IPS-18c (cell line): ENCODE data around the gene C11orf98.
"Not testable (repeated sequence)": the region's sequence is repeated elsewhere in the genome, so short reads cannot be mapped to it uniquely, and the experiment has no call there.

Source experiments
- H3K4me3 ChIP-seq: 2 replicates; pipeline ENCODE4 v1.7.0; 2013; ENCODE audit warnings: low read depth, mild to moderate bottlenecking, low read length, moderate library complexity; ENCODE audit not compliant: insufficient read depth
- H3K9me3 ChIP-seq: one replicate; pipeline ENCODE4 v1.6.1; 2013; ENCODE audit warnings: mild to moderate bottlenecking, low read length, moderate library complexity; ENCODE audit not compliant: control insufficient read depth, insufficient read depth

The C11orf98 gene

DNA sequence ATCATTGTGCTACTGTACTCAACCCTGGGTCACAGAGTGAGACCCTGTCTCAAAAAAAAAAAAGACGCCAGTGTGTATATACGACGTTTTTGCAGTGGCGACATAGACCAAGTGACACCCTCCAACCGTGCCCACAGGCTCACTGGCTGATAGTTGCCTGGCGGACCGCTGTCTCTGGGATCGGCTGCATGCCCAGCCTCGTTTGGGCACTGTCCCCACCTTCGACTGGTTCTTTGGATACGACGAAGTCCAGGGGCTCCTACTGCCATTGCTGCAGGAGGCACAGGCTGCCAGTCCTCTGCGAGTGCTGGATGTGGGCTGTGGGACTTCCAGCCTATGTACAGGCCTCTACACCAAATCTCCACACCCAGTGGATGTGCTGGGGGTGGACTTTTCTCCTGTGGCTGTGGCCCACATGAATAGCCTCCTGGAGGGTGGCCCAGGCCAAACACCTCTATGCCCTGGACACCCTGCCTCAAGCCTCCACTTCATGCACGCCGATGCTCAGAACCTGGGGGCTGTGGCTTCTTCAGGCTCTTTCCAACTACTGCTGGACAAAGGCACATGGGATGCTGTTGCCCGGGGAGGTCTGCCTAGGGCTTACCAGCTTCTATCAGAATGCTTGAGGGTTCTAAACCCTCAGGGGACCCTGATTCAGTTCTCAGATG lies 1.4 kb upstream of the C11orf98 start:
- Histone ChIP-seq H3K4me3 (peak overlapping the region; percentile 100), H3K9me3 (no peaks in the 10 kb centered on the region)

- H3K4me3 ChIP-seq = peak overlapping the region; percentile 100
- H3K9me3 ChIP-seq = no peaks in the 10 kb centered on the region
These were observed 719 bp upstream of the C11orf98 start for GRCh38 chr11:62665599-62666258.

DNA sequence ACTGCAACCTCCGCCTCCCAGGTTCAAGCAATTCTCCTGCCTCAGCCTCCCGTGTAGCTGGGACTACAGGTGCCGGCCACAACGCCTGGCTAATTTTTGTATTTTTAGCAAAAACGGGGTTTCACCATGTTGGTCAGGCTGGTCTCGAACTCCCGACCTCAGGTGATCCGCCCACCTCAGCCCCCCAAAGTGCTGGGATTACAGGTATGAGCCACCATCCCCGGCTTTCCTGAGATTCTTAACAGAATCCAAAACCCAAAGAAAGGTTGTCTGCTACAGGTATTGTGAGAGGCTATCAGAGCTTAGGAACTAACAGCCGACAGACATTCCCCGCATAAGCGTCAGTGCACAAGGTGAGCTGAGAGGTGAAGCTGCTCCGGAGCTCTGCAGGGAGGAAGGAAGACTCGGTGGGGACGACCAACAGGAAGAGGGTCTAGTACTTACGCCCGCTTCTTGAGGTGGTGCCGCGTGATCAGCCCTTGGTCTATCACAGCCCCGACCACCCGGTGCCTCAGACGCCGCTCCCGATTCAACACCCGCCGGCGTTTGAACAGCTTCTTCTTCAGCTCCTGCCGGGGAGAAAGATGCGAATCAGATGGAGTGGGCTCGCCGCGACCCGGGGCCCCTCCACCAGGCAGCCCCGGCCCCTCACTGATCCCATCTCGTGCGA lies 470 bp downstream of the C11orf98 start:
- H3K4me3 ChIP-seq = peak overlapping the region; percentile 100
- no peaks in the 10 kb centered on the region for H3K9me3 ChIP-seq

DNA sequence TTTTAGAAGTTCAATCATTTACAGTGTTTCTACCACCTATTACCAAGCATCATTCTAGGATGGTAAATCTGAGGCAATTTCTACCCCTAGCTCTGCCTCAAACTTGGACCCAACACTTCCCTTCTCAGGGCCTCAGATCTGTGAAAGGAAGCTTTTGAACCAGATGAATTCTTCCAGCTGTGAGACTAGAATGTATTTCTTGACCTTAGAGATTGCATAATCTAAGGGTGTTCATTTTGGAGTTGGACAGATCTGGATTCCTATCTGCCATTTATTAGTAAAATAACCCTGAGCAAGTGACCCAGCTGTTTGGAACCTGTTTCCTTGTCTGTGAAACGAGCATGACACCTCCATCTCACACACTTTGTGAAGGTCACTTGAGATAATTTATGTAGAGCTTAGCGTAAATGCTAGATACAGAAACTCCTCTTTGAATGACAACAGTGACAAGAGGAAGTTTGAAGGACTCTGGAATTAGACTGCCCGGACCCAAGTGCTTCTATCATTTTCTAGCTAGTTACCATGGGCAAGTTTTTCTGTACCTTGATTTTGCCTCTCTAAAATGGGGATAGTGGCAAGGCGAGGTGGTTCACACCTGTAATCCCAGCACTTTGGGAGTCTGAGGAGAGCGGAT lies 8.1 kb downstream of the C11orf98 start:
- H3K4me3 ChIP-seq = no peak overlapping the region
- no peaks in the 10 kb centered on the region for H3K9me3 ChIP-seq

- Histone ChIP-seq H3K4me3 (no peak overlapping the region), H3K9me3 (no peaks in the 10 kb centered on the region)
These were observed 10.7 kb downstream of the C11orf98 start for GRCh38 chr11:62654297-62654696.

DNA sequence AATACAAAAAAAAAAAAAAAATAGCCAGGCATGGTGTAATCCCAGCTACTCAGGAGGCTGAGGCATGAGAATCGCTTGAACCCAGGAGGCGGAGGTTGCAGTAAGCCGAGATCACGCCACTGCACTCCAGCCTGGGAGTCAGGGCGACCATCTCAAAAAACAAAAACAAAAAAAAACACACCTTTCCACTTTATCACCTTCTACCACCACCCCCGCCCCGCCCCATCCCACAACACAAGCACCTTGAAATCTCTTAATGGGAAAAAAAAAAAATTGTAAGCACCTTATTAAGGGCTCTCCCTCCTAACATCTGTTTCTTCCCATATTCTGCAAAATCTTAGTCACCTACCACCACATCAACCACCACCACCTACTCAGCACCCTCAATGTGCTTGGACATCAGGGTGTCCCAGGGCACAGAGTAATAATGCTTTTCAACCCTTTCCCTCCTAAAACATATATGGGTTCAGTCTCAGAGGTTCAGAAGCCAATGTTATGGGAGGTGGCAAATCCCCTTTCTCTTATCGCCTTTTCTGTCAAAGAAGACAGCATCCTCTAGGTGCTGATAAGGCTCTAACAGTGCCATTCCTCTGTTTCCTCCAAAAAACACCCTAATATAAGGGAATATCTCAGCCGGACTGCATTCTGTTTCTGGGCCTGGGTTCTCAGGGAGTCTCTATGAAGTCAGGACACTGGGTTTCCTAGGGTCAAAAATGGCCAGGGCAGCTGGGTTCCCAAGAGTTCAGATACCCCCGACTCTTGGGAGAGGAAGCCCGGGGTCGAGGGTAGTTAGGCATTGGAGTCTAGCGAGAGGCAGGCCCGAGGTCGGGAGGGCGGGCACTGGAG lies 12.6 kb downstream of the C11orf98 start:
- no peaks in the 10 kb centered on the region for H3K9me3 ChIP-seq
- H3K4me3 ChIP-seq = peak overlapping the region; percentile 96

GRCh38 chr11:62650283-62650682 lies 14.7 kb downstream of the C11orf98 start:
- not testable (repeated sequence) for H3K9me3 ChIP-seq, H3K4me3 ChIP-seq

DNA sequence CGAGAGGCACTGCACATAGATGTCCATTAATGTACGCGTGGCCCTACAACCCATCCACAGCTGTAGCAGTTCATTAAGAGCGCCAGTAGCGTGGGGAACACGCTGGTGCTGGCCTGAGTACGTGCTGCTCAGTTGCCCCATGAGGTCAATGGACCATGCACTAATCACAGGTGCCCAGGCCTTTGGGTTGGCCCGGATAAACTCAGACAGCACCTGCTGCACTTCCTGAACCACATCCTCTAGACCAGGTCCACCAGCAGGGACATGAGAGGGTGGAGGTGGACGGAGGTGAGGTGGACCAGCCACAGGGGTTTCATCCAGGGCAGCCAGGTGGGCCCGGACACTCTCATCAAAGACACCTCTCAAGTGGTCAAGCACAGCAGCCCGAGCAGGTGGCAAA lies 15.5 kb downstream of the C11orf98 start:
- H3K9me3 ChIP-seq = no peaks in the 10 kb centered on the region
- H3K4me3 ChIP-seq = no peak overlapping the region

- no peak overlapping the region for H3K4me3 ChIP-seq
- no peaks in the 10 kb centered on the region for H3K9me3 ChIP-seq
These were observed 16.0 kb downstream of the C11orf98 start for GRCh38 chr11:62648967-62649364.

- H3K9me3 ChIP-seq = no peaks in the 10 kb centered on the region
- H3K4me3 ChIP-seq = no peak overlapping the region
These were observed 16.6 kb downstream of the C11orf98 start for GRCh38 chr11:62648185-62648966.

GRCh38 chr11:62647609-62648005 lies 17.4 kb downstream of the C11orf98 start:
- no peaks in the 10 kb centered on the region for H3K9me3 ChIP-seq
- no peak overlapping the region for H3K4me3 ChIP-seq

DNA sequence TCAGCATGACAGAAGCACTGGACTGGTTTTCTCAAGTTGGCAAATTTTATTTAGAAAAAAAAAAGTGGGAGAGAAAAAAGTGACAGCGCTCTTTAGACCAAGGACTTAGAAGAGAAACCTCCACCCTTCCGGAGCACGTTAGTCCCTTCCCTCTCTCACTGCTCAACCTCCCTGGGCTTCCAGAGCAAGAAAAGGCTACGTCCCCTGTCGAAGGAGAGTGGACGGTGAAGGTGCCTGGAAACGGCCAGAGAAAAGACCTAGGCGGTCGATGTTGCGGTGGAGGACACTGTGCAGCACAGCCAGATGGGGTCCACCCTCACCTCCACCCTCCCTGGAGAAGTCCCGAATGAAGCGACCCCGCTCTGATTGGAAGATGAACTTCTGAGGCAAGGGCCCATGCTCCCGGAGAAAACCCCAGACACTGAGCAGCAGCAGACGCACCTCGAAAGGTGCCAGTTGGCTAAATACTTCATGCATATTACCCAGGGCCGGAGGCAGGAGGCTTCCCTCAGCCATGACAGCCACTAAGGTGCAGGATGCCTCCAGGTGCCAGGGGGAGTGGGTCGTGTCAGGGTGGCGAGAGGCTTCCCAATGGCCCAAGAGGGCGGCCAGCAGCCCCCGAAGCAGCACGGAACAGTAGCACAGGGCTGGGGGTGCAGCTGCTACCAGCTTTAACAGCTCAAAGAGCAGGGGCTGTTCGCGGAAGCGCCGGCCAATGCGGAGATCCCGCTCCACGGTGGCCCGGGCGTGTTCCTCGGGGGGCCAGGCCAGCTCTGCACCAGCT lies 18.0 kb downstream of the C11orf98 start:
- Histone ChIP-seq H3K9me3 (no peaks in the 10 kb centered on the region), H3K4me3 (no peak overlapping the region)

DNA sequence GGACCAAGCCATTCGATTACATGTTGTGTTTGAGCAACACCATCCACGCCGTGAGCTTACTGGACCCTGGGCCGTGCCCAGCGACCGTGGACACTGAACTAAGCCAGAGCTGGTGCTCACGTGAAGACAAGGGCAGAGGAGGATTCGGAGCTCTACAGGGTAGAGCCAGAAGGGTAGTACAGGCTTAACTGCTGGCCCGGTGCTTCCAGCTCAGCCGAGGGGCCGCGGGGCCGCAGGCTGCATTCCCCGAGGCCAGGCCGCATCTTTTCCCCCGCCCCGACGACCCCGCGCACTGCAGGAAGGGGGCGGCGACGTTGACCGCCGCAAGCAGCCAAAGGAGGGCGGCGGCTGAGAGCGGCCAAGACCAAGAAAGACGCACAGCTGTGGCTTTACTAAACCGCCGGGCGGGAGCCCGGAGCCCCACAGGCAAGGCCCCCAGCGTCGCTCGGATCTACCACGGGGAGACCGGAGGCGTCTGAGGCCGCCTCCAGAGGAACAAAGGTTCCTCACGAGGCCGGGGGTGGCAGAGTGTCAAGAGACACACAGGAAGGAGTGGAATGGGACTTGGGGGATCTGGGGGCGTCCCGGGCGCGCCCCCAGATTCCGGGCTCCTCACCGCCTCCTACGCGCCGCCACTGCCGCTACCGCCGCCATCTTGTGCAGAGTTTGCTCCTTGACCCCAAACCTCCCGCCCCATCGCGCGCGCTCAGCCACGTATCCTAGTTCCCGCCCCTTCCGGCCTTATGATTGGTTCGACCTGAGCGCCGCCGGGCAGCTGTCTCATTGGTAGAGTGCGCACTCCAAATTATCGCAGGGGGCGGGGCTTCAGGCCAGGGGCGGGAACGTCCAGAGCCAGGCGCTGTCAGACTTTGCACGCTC lies 18.8 kb downstream of the C11orf98 start, which contains the start of gene GANAB:
TSS of gene GANAB (minus strand) at position 668 of the 879 bp plus-strand sequence. CDS start at position 654, 14 bp downstream.
- peak within 1 kb of the TSS; percentile 93 for H3K4me3 ChIP-seq

DNA sequence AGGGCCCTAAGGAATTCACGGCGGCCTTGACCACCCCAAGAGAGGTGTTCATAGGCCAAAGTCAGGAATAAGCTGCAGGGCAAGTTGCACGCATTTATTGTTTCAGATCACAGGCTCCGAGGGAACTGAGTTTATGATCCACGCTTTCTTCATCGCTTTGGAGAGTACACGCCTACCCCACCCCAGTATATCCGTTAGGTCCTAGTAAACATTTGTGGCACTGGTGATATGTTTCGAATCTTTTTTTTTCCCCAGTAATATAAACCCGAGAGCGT lies 19.4 kb downstream of the C11orf98 start:
- H3K4me3 ChIP-seq = peak overlapping the region; percentile 93
- H3K9me3 ChIP-seq = no peaks in the 10 kb centered on the region

More for the DNA sequence above, 18.8 kb downstream of the C11orf98 start, which contains the start of gene GANAB:
- H3K9me3 ChIP-seq = no peaks in the 10 kb centered on the region

DNA sequence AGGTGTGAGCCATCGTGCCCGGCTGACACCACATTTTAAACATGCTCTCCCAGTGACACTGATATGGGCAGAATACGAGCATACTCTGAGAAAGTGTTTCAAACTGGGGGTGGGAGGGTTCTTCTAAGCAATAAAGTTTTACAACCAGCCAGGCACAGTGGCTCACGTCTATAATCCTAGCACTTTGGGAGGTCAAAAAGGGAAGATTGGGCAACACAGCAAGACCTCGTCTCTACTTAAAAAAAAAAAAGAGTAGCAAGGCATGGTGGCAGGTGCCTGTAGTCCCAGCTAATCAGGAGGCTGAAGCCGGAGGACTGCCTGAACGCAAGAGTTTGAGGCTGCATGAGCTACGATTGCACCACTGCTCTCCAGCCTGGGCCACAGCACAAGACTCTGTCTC lies 20.8 kb downstream of the C11orf98 start:
- Histone ChIP-seq H3K9me3 (no peaks in the 10 kb centered on the region), H3K4me3 (no peak overlapping the region)
